ENCODE measurements around the gene ELF3. TPM values are rescaled to one million over a fixed set of nuclear protein-coding genes. Genes with fewer than 3 reads are reported as not detected.

ELF3 gene
- total and polyA plus RNA-seq, 2 experiments from 2014 or later: 12.3 to 19.5 TPM

GRCh38 chr1:201966171-201966570 lies 44.2 kb upstream of the ELF3 start (continued):
- TF ChIP-seq, protein P1, sequence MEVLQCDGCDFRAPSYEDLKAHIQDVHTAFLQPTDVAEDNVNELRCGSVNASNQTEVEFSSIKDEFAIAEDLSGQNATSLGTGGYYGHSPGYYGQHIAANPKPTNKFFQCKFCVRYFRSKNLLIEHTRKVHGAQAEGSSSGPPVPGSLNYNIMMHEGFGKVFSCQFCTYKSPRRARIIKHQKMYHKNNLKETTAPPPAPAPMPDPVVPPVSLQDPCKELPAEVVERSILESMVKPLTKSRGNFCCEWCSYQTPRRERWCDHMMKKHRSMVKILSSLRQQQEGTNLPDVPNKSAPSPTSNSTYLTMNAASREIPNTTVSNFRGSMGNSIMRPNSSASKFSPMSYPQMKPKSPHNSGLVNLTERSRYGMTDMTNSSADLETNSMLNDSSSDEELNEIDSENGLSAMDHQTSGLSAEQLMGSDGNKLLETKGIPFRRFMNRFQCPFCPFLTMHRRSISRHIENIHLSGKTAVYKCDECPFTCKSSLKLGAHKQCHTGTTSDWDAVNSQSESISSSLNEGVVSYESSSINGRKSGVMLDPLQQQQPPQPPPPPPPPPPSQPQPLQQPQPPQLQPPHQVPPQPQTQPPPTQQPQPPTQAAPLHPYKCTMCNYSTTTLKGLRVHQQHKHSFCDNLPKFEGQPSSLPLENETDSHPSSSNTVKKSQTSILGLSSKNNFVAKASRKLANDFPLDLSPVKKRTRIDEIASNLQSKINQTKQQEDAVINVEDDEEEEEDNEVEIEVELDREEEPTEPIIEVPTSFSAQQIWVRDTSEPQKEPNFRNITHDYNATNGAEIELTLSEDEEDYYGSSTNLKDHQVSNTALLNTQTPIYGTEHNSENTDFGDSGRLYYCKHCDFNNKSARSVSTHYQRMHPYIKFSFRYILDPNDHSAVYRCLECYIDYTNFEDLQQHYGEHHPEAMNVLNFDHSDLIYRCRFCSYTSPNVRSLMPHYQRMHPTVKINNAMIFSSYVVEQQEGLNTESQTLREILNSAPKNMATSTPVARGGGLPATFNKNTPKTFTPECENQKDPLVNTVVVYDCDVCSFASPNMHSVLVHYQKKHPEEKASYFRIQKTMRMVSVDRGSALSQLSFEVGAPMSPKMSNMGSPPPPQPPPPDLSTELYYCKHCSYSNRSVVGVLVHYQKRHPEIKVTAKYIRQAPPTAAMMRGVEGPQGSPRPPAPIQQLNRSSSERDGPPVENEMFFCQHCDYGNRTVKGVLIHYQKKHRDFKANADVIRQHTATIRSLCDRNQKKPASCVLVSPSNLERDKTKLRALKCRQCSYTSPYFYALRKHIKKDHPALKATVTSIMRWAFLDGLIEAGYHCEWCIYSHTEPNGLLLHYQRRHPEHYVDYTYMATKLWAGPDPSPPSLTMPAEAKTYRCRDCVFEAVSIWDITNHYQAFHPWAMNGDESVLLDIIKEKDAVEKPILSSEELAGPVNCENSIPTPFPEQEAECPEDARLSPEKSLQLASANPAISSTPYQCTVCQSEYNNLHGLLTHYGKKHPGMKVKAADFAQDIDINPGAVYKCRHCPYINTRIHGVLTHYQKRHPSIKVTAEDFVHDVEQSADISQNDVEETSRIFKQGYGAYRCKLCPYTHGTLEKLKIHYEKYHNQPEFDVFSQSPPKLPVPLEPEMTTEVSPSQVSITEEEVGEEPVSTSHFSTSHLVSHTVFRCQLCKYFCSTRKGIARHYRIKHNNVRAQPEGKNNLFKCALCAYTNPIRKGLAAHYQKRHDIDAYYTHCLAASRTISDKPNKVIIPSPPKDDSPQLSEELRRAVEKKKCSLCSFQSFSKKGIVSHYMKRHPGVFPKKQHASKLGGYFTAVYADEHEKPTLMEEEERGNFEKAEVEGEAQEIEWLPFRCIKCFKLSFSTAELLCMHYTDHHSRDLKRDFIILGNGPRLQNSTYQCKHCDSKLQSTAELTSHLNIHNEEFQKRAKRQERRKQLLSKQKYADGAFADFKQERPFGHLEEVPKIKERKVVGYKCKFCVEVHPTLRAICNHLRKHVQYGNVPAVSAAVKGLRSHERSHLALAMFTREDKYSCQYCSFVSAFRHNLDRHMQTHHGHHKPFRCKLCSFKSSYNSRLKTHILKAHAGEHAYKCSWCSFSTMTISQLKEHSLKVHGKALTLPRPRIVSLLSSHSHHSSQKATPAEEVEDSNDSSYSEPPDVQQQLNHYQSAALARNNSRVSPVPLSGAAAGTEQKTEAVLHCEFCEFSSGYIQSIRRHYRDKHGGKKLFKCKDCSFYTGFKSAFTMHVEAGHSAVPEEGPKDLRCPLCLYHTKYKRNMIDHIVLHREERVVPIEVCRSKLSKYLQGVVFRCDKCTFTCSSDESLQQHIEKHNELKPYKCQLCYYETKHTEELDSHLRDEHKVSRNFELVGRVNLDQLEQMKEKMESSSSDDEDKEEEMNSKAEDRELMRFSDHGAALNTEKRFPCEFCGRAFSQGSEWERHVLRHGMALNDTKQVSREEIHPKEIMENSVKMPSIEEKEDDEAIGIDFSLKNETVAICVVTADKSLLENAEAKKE (CRISPR knock-in tag; IDR thresholded peaks at IDR 0.05): no peak
- TF ChIP-seq ETS1 (IDR thresholded peaks at IDR 0.05) (no peak), REST (IDR thresholded peaks at IDR 0.05; ENCODE audit: unreplicated experiment) (no peak)

Data from GM23338 (cell line).